HepG2 (cell line): ENCODE data around the gene DCAF8. TPM values are rescaled to one million over a fixed set of nuclear protein-coding genes. Genes with fewer than 3 reads are reported as not detected.

Experiments used
- ATAC-seq: fragments of 200-7000 bp; cut with Tn5 transposase; 3 replicates; pipeline ENCODE4 v1.9.1; 2020; ENCODE audit warnings: mild to moderate bottlenecking, moderate library complexity
- BruUV-seq: library from RNA; stranded (reverse); fragments of 400-500 nt; replicated peaks from 2 replicates; lab custom pipeline; 2021; lab: Mats Ljungman, UMichigan
- CTCF ChIA-PET: fragments of 300-600 bp; formaldehyde crosslinking; extraction: SDS; loops from one replicate; lab custom pipeline; 2021; ENCODE audit warnings: low total read pairs, inconsistent platforms, low intra/inter-chr PET ratio; lab: Yijun Ruan, JAX
- POLR2A ChIA-PET: fragments of 350-600 bp; sonication (Branson Sonifier 250); formaldehyde crosslinking; loops from one replicate; lab custom pipeline; 2020; ENCODE audit warnings: antibody characterized with exemption, inconsistent platforms; lab: Yijun Ruan, JAX
- DNase-seq: peaks from one replicate; pipeline ENCODE4 v3.0.0-alpha.2; 2015; ENCODE audit warnings: low spot score
- FAIRE-seq: peaks from 3 replicates; lab custom pipeline; 2011; peaks lifted over from hg19 to GRCh38; lab: Jason Lieb, UNC
- H2AFZ ChIP-seq: one replicate; pipeline ENCODE4 v1.6.1; 2011; ENCODE audit warnings: low read length, inconsistent platforms
- H3K27ac ChIP-seq: fragments of 300-600 bp; 3 replicates; pipeline ENCODE4 v1.8.0; 2011; ENCODE audit warnings: mixed run types, mild to moderate bottlenecking, mixed read lengths, low read length, inconsistent platforms; ENCODE audit not compliant: insufficient read depth; ENCODE audit errors: extremely low read length
- H3K27me3 ChIP-seq, 2 experiments: fragments of 200-600 bp in 1 of 2; 2 replicates in 1 of 2; 3 replicates in 1 of 2; pipeline versions ENCODE4 v1.6.0 to v1.8.0; 2011; ENCODE audit warnings: low read length in 2 of 2, mild to moderate bottlenecking in 2 of 2, moderate library complexity in 2 of 2, inconsistent platforms in 1 of 2; ENCODE audit not compliant: insufficient read depth in 2 of 2, control insufficient read depth in 1 of 2
- H3K36me3 ChIP-seq, 2 experiments: fragments of 200-600 bp in 1 of 2; replicated peaks in 1 of 2; 2 replicates in 1 of 2; 3 replicates in 1 of 2; pipeline versions ENCODE4 v1.5.1 to v1.8.0; 2011; ENCODE audit warnings: low read length in 2 of 2, inconsistent platforms in 1 of 2; ENCODE audit not compliant: insufficient read depth in 2 of 2, control insufficient read depth in 1 of 2
- H3K4me1 ChIP-seq: 2 replicates; pipeline ENCODE4 v1.5.1; 2012; ENCODE audit warnings: low read length, inconsistent platforms; ENCODE audit not compliant: insufficient read depth
- H3K4me2 ChIP-seq: 2 replicates; pipeline ENCODE4 v1.6.0; 2011; ENCODE audit warnings: low read depth, low read length, inconsistent platforms
- H3K4me3 ChIP-seq, 3 experiments: fragments of 200-600 bp in 1 of 3; sonication (generic), shearing (Covaris generic) in 1 of 3; replicated peaks in 1 of 3; 2 replicates each; pipeline ENCODE4 v1.5.1; 2011 to 2016; ENCODE audit warnings: low read length in 3 of 3, inconsistent platforms in 2 of 3, low read depth in 2 of 3, mild to moderate bottlenecking in 2 of 3, control low read depth in 1 of 3, mixed read lengths in 1 of 3; ENCODE audit not compliant: insufficient read depth in 1 of 3
- H3K79me2 ChIP-seq: one replicate; pipeline ENCODE4 v1.6.1; 2011; ENCODE audit warnings: low read length, inconsistent platforms; ENCODE audit not compliant: insufficient read depth
- H3K9ac ChIP-seq: 2 replicates; pipeline ENCODE4 v1.6.0; 2011; ENCODE audit warnings: mild to moderate bottlenecking, low read depth, low read length, inconsistent platforms; ENCODE audit not compliant: insufficient read depth
- H3K9me3 ChIP-seq: 2 replicates; pipeline ENCODE4 v1.5.1; 2012; ENCODE audit warnings: mild to moderate bottlenecking, low read length
- H4K20me1 ChIP-seq: 2 replicates; pipeline ENCODE4 v1.6.0; 2011; ENCODE audit warnings: inconsistent platforms, mild to moderate bottlenecking, low read length, moderate library complexity; ENCODE audit not compliant: insufficient read depth
- AGO2 ChIP-seq: fragments of 200-400 bp; formaldehyde crosslinking; optimal IDR thresholded peaks from 2 replicates; pipeline ENCODE3; 2017; ENCODE audit warnings: mild to moderate bottlenecking, low read depth, low read length, moderate library complexity
- ARID2 ChIP-seq: sonication (generic); formaldehyde crosslinking; IDR thresholded peaks from 2 replicates; pipeline ENCODE4 v1.8.1; 2022; ENCODE audit warnings: mild to moderate bottlenecking, missing genetic modification reagents, borderline replicate concordance
- ARNT2 ChIP-seq: sonication (generic); formaldehyde crosslinking; IDR thresholded peaks from 2 replicates; pipeline ENCODE4 v1.8.0; 2022; ENCODE audit warnings: mild to moderate bottlenecking, low read depth, missing genetic modification reagents, moderate library complexity
- HOXA9 ChIP-seq: sonication (generic); formaldehyde crosslinking; IDR thresholded peaks from 2 replicates; pipeline ENCODE4 v1.8.1; 2022; ENCODE audit warnings: missing genetic modification reagents, mild to moderate bottlenecking, moderate library complexity, borderline replicate concordance
- MED1 ChIP-seq: sonication (generic); formaldehyde crosslinking; IDR thresholded peaks from 2 replicates; pipeline ENCODE4 v1.4.0; 2020; ENCODE audit warnings: missing genetic modification reagents
- RFX5 ChIP-seq: IDR thresholded peaks from 2 replicates; pipeline ENCODE4 v1.6.1; 2011; ENCODE audit warnings: low read depth, low read length, improper control_type of control experiment
- SUZ12 ChIP-seq: fragments of 150-350 bp; IDR thresholded peaks from 2 replicates; pipeline ENCODE4 v1.6.1; 2014; ENCODE audit warnings: low read depth, low read length
- SYNCRIP ChIP-seq: fragments of 200-400 bp; formaldehyde crosslinking; IDR thresholded peaks from 2 replicates; pipeline ENCODE4 v1.6.1; 2018; ENCODE audit warnings: mild to moderate bottlenecking, low read depth, low read length; ENCODE audit not compliant: insufficient read depth
- THYN1 ChIP-seq: sonication (generic); formaldehyde crosslinking; IDR thresholded peaks from 2 replicates; pipeline ENCODE4 v1.8.1; 2023; ENCODE audit warnings: low read depth, mild to moderate bottlenecking, moderate library complexity, missing genetic modification reagents, borderline replicate concordance
- ZNF12 ChIP-seq: sonication (generic); formaldehyde crosslinking; IDR thresholded peaks from 2 replicates; pipeline ENCODE4 v1.5.0; 2020; ENCODE audit warnings: missing genetic modification reagents
- ZNF205 ChIP-seq: IDR thresholded peaks from 2 replicates; pipeline ENCODE4 v1.6.1; 2018; ENCODE audit warnings: missing biosample characterization, missing genetic modification reagents
- ZNF703 ChIP-seq: sonication (generic); formaldehyde crosslinking; IDR thresholded peaks from 2 replicates; pipeline ENCODE4 v1.5.1; 2020; ENCODE audit warnings: missing genetic modification reagents, mild to moderate bottlenecking, moderate library complexity, borderline replicate concordance
- ZNF772 ChIP-seq: sonication (generic); formaldehyde crosslinking; IDR thresholded peaks from 2 replicates; pipeline ENCODE4 v1.5.0; 2020; ENCODE audit warnings: mild to moderate bottlenecking, missing genetic modification reagents
- ZNF780A ChIP-seq: sonication (generic); formaldehyde crosslinking; IDR thresholded peaks from 2 replicates; pipeline ENCODE4 v1.8.0; 2022; ENCODE audit warnings: mild to moderate bottlenecking, missing genetic modification reagents, moderate library complexity
- WGBS: methylation state at CpG from one replicate; pipeline ENCODE4 v1.1.6; 2017; ENCODE audit warnings: low lambda C conversion rate; 5-methylcytosine and 5-hydroxymethylcytosine counted together
- in situ Hi-C: cut with HindIII; loops from 2 replicates; pipeline ENCODE4 v1.10.0; 2017; ENCODE audit warnings: low pct_unique_long_range_greater_than_20kb; ENCODE audit not compliant: extremely low pct_ligation_motif_present
- intact Hi-C: fragments of 100-400 bp; cut with micrococcal nuclease; formaldehyde crosslinking; loops from one replicate; pipeline ENCODE4 v1.10.0; 2022; ENCODE audit not compliant: unreplicated experiment
- polyA plus RNA-seq, 8 experiments: library from polyadenylated mRNA; depleted of rRNA in 3 of 8; stranded (reverse) in 7 of 8; unstranded in 1 of 8; fragments of >200 nt; fragmentation: Illumina TruSeq in 4 of 8; extraction: Trizol in 4 of 8; gene quantifications; 2 replicates each; pipeline versions ENCODE4 v1.2.1 to v1.2.3, GENCODE V29; 2011 to 2016; ENCODE audit warnings: low read depth in 4 of 8, missing spikeins in 1 of 8, mixed read lengths in 1 of 8; ENCODE audit not compliant: insufficient read depth in 1 of 8
- total RNA-seq, 5 experiments: library from RNA; depleted of rRNA; stranded (reverse); fragments of >200 nt; fragmentation: Illumina TruSeq; extraction: Trizol; gene quantifications; 2 replicates each; pipeline ENCODE4 v1.2.3, GENCODE V29; 2016; ENCODE audit warnings: low read depth in 1 of 5
- TF ChIP-seq, protein P1 (sequence below): sonication (generic); formaldehyde crosslinking; IDR thresholded peaks from 2 replicates; pipeline ENCODE4 v1.8.1; 2022; ENCODE audit warnings: low read depth, mild to moderate bottlenecking, missing genetic modification reagents

The DCAF8 gene
- total and polyA plus RNA-seq, 2 of the 13 experiments (the other 11 are each of a cell fraction or from before 2014, with no cell fraction given), result 73.4 to 79.8 TPM

DNA sequence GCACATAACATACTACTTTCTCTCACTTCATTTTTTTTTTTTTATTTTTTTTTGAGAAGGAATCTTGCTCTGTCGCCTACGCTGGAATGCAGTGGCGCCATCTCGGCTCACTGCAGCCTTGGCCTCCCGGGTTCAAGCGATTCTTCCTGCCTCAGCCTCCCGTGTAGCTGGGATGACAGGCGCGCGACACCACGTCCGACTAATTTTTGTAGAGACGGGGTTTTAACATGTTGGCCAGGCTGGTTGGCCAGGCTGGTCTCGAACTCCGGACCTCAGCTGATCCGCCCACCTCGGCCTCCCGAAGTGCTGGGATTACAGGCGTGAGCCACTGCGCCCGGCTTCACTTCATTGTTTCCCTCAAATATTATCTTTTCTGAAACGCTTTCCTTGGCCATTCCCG lies 23.2 kb upstream of the DCAF8 start:
- no peak for ATAC-seq
- no TSS peak for BruUV-seq
- in situ Hi-C loops, result no loop called here
- DNase-seq, result no peak
- Histone ChIP-seq H3K27ac (peak overlapping the region; percentile 70), H3K4me3 (peak overlapping the region; percentile 70 to 82 (median 75); a peak in 5 of 6 replicates), H3K79me2 (peaks cover 18% of the 10 kb centered on the region), H3K27me3 (no peaks in the 10 kb centered on the region; a peak in 1 of 5 replicates), H3K4me2 (peak overlapping the region; percentile 91), H3K4me1 (peaks cover 21% of the 10 kb centered on the region), H3K36me3 (peaks cover 10 to 42% of the 10 kb centered on the region in 2 experiments), H3K9me3 (no peaks in the 10 kb centered on the region), H4K20me1 (no peaks in the 10 kb centered on the region), H3K9ac (peak overlapping the region; percentile 44; the same call in 1 of the 2 replicates), H2AFZ (no peak overlapping the region)
- TF ChIP-seq AGO2 (peak; percentile 26), RFX5 (no peak), ARID2 (CRISPR knock-in tag) (no peak)
- WGBS, result 87% methylated on average over 23 of the region's 23 CpGs
- POLR2A ChIA-PET, result interaction anchor here (0.6 to 3.7 kb wide), 9 partner anchors 10 to 255 kb away, joined by 3 to 31 read pairs (median 4); partner anchors contain the start of genes DCAF8 and IGSF8
- intact Hi-C loops, result loop anchor here (2.0 kb wide), 1 partner anchor 23 kb away; the partner anchor contains the start of gene DCAF8
- CTCF ChIA-PET, result no interaction called here
- no peak for FAIRE-seq

DNA sequence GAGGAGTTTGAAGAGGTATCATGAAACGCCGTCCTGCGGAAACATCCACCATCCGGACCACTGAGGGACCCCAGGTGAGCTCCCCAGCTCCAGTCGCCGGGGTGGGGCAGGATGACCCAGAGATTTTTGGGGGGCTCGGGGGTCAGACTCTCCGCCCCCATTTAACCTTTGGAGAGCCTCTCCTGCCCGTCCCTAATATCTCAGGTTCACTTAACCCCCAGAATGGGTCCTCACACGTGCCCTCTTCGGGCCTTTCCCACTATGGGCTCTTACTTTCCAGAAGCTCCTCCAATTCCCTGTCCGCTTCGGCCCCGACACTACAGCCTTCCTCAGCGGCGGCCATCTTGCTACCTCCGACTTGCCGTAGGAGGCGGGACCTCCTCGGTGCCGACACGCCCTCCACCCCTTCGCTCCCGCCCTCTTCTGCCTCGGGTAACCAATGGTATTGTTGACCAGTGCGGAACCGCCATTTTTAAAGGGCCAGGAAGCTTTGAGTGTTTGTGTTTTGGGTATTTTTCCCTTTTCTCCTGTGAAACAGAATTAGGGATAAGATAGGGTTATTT lies 22.5 kb upstream of the DCAF8 start, which contains the start of gene PEX19:
PEX19 (minus strand) TSS at position 352 of the 563 bp plus-strand sequence; CDS start at position 343, 9 bp downstream.
- WGBS, result 0% methylated on average over 25 of the region's 27 CpGs
- peak; percentile 91 for FAIRE-seq
- TF ChIP-seq SUZ12 (no peak), ZNF205 (CRISPR knock-in tag) (peak; percentile 67), ZNF780A (no peak), ZNF12 (CRISPR knock-in tag) (no peak), SYNCRIP (no peak), ARNT2 (CRISPR knock-in tag) (0 out of 2 replicates have a peak, but pooled peaks have one; percentile 73), MED1 (peak; percentile 42; the same call in 1 of the 2 replicates), ZNF703 (no peak), THYN1 (CRISPR knock-in tag) (no peak), ZNF772 (0 out of 2 replicates have a peak, but pooled peaks have one; percentile 10), RFX5 (no peak), HOXA9 (CRISPR knock-in tag) (0 out of 2 replicates have a peak, but pooled peaks have one; percentile 44)
- TF ChIP-seq, protein P1, sequence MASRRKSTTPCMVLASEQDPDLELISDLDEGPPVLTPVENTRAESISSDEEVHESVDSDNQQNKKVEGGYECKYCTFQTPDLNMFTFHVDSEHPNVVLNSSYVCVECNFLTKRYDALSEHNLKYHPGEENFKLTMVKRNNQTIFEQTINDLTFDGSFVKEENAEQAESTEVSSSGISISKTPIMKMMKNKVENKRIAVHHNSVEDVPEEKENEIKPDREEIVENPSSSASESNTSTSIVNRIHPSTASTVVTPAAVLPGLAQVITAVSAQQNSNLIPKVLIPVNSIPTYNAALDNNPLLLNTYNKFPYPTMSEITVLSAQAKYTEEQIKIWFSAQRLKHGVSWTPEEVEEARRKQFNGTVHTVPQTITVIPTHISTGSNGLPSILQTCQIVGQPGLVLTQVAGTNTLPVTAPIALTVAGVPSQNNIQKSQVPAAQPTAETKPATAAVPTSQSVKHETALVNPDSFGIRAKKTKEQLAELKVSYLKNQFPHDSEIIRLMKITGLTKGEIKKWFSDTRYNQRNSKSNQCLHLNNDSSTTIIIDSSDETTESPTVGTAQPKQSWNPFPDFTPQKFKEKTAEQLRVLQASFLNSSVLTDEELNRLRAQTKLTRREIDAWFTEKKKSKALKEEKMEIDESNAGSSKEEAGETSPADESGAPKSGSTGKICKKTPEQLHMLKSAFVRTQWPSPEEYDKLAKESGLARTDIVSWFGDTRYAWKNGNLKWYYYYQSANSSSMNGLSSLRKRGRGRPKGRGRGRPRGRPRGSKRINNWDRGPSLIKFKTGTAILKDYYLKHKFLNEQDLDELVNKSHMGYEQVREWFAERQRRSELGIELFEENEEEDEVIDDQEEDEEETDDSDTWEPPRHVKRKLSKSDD (CRISPR knock-in tag), result 0 out of 2 replicates have a peak, but pooled peaks have one; percentile 29

More for the DNA sequence above, 22.5 kb upstream of the DCAF8 start, which contains the start of gene PEX19:
- no peak within 1 kb of the TSS for H2AFZ ChIP-seq
- in situ Hi-C loops (no loop called here), intact Hi-C loops (loop anchor here (2.0 kb wide), 1 partner anchor 22 kb away; the partner anchor contains the start of gene DCAF8)
- peak; percentile 97 for ATAC-seq
- peak within 1 kb of the TSS; percentile 89 for H3K9ac ChIP-seq
- POLR2A ChIA-PET, result interaction anchor here (0.6 to 3.7 kb wide), 9 partner anchors 9 to 254 kb away, joined by 3 to 31 read pairs (median 4); partner anchors contain the start of genes DCAF8 and IGSF8
- peaks cover 18% of the 10 kb centered on the region for H3K79me2 ChIP-seq
- peak within 1 kb of the TSS; percentile 70 to 82 (median 75) for H3K4me3 ChIP-seq
- peak; percentile 85 for DNase-seq
- no peaks in the 10 kb centered on the region for H3K9me3 ChIP-seq
- H4K20me1 ChIP-seq, result no peaks in the 10 kb centered on the region
- peak within 1 kb of the TSS; percentile 91 for H3K4me2 ChIP-seq
- TSS peak; percentile 91 for BruUV-seq
- no peaks in the 10 kb centered on the region; a peak in 1 of 5 replicates for H3K27me3 ChIP-seq
- CTCF ChIA-PET, result no interaction called here
- H3K36me3 ChIP-seq, result peaks cover 8 to 42% of the 10 kb centered on the region in 2 experiments
- peak within 1 kb of the TSS; percentile 70 for H3K27ac ChIP-seq
- H3K4me1 ChIP-seq, result peaks cover 17% of the 10 kb centered on the region
